H9 (cell line): ENCODE measurements around the gene OBSL1. TPM values are rescaled to one million over a fixed set of nuclear protein-coding genes. Genes with fewer than 3 reads are reported as not detected.

Experiments
- DNase-seq: peaks from one replicate; pipeline ENCODE4 v3.0.0-alpha.2; 2017
- H2AFZ ChIP-seq: one replicate; pipeline ENCODE4 v1.6.1; 2013; ENCODE audit warnings: mild to moderate bottlenecking, low read length, control low read depth, moderate library complexity
- H2AK5ac ChIP-seq: 2 replicates; pipeline ENCODE4 v1.6.1; 2013; ENCODE audit warnings: low read length, control low read depth, mixed read lengths; ENCODE audit not compliant: insufficient read length
- H2BK120ac ChIP-seq: one replicate; pipeline ENCODE4 v1.6.1; 2013; ENCODE audit warnings: low read depth, mild to moderate bottlenecking, low read length, control low read depth, inconsistent platforms; ENCODE audit not compliant: poor library complexity, severe bottlenecking
- H2BK12ac ChIP-seq: 2 replicates; pipeline ENCODE4 v1.6.1; 2013; ENCODE audit warnings: low read length, control low read depth, mixed read lengths, low read depth; ENCODE audit not compliant: insufficient read length
- H2BK15ac ChIP-seq: 2 replicates; pipeline ENCODE4 v1.6.1; 2013; ENCODE audit warnings: low read depth, low read length, control low read depth
- H2BK20ac ChIP-seq: one replicate; pipeline ENCODE4 v1.6.1; 2013; ENCODE audit warnings: low read depth, mild to moderate bottlenecking, low read length, control low read depth, inconsistent platforms; ENCODE audit not compliant: poor library complexity, severe bottlenecking
- H2BK5ac ChIP-seq: 2 replicates; pipeline ENCODE4 v1.6.1; 2013; ENCODE audit warnings: low read length, control low read depth, mixed read lengths; ENCODE audit not compliant: insufficient read length
- H3K14ac ChIP-seq: 2 replicates; pipeline ENCODE4 v1.6.1; 2013; ENCODE audit warnings: low read length, control low read depth; ENCODE audit not compliant: insufficient read depth
- H3K18ac ChIP-seq: 2 replicates; pipeline ENCODE4 v1.6.1; 2013; ENCODE audit warnings: low read depth, mild to moderate bottlenecking, mixed read lengths, low read length, control low read depth; ENCODE audit not compliant: insufficient read length
- H3K23ac ChIP-seq: 2 replicates; pipeline ENCODE4 v1.6.1; 2013; ENCODE audit warnings: low read length, control low read depth, mixed read lengths, low read depth; ENCODE audit not compliant: insufficient read length
- H3K23me2 ChIP-seq: 2 replicates; pipeline ENCODE4 v1.6.1; 2013; ENCODE audit warnings: low read depth, mild to moderate bottlenecking, mixed read lengths, low read length, control low read depth; ENCODE audit not compliant: insufficient read length, poor library complexity, severe bottlenecking
- H3K27ac ChIP-seq: 2 replicates; pipeline ENCODE4 v1.5.1; 2013; ENCODE audit warnings: low read length, control low read depth, mixed read lengths, low read depth; ENCODE audit not compliant: insufficient read length
- H3K27me3 ChIP-seq: 2 replicates; pipeline ENCODE4 v1.6.1; 2013; ENCODE audit warnings: low read length, control low read depth, inconsistent platforms; ENCODE audit not compliant: insufficient read depth
- H3K4ac ChIP-seq: 2 replicates; pipeline ENCODE4 v1.6.1; 2013; ENCODE audit warnings: low read depth, mild to moderate bottlenecking, control low read depth, inconsistent platforms, low read length, moderate library complexity
- H3K4me1 ChIP-seq: 2 replicates; pipeline ENCODE4 v1.6.1; 2013; ENCODE audit warnings: low read length, control low read depth, inconsistent platforms; ENCODE audit not compliant: insufficient read depth
- H3K4me2 ChIP-seq: 2 replicates; pipeline ENCODE4 v1.6.1; 2013; ENCODE audit warnings: low read length, control low read depth, mixed read lengths; ENCODE audit not compliant: insufficient read length, insufficient read depth
- H3K56ac ChIP-seq: 2 replicates; pipeline ENCODE4 v1.6.1; 2013; ENCODE audit warnings: low read depth, mild to moderate bottlenecking, mixed read lengths, low read length, control low read depth; ENCODE audit not compliant: insufficient read length
- H3K79me1 ChIP-seq: 2 replicates; pipeline ENCODE4 v1.6.1; 2013; ENCODE audit warnings: low read depth, mild to moderate bottlenecking, moderate library complexity, low read length, control low read depth, inconsistent platforms; ENCODE audit not compliant: insufficient read depth, poor library complexity, severe bottlenecking
- H3K79me2 ChIP-seq: 2 replicates; pipeline ENCODE4 v1.6.1; 2013; ENCODE audit warnings: low read length, control low read depth, inconsistent platforms; ENCODE audit not compliant: insufficient read depth
- H3K9ac ChIP-seq: 2 replicates; pipeline ENCODE4 v1.6.1; 2013; ENCODE audit warnings: low read length, control low read depth, mixed read lengths; ENCODE audit not compliant: insufficient read length; ENCODE audit errors: extremely low read depth
- H3K9me3 ChIP-seq: one replicate; pipeline ENCODE4 v1.6.1; 2013; ENCODE audit warnings: low read depth, low read length, inconsistent platforms; ENCODE audit not compliant: control insufficient read depth
- H3T11ph ChIP-seq: one replicate; pipeline ENCODE4 v1.6.1; 2013; ENCODE audit warnings: mild to moderate bottlenecking, low read length, control low read depth, inconsistent platforms
- H4K20me1 ChIP-seq: one replicate; pipeline ENCODE4 v1.6.1; 2013; ENCODE audit not compliant: control insufficient read depth, insufficient read length, insufficient read depth
- H4K5ac ChIP-seq: 2 replicates; pipeline ENCODE4 v1.6.1; 2013; ENCODE audit warnings: low read depth, mild to moderate bottlenecking, mixed read lengths, low read length, control low read depth; ENCODE audit not compliant: insufficient read length
- H4K8ac ChIP-seq: replicated peaks from 2 replicates; pipeline ENCODE4 v1.6.1; 2013; ENCODE audit warnings: low read length, control low read depth, mixed read lengths, low read depth; ENCODE audit not compliant: insufficient read length
- H4K91ac ChIP-seq: 2 replicates; pipeline ENCODE4 v1.6.1; 2013; ENCODE audit warnings: low read depth, mild to moderate bottlenecking, moderate library complexity, mixed read lengths, low read length, control low read depth; ENCODE audit not compliant: insufficient read length
- H3K27ac Mint-ChIP-seq, 3 experiments: 2 replicates in 2 of 3; 3 replicates in 1 of 3; pipeline ENCODE4 v1.8.0; 2020 to 2021; ENCODE audit warnings: mixed read lengths in 3 of 3, mild to moderate bottlenecking in 1 of 3, moderate library complexity in 1 of 3
- H3K27me3 Mint-ChIP-seq: 2 replicates; pipeline ENCODE4 v1.8.0; 2021; ENCODE audit warnings: low read depth, mild to moderate bottlenecking, moderate library complexity, mixed read lengths
- H3K36me3 Mint-ChIP-seq, 3 experiments: 2 replicates in 2 of 3; 3 replicates in 1 of 3; pipeline ENCODE4 v1.8.0; 2020 to 2021; ENCODE audit warnings: low read depth in 3 of 3, mixed read lengths in 3 of 3; ENCODE audit not compliant: insufficient read depth in 1 of 3
- H3K4me1 Mint-ChIP-seq, 2 experiments: 2 replicates each; pipeline ENCODE4 v1.8.0; 2020; ENCODE audit warnings: mixed read lengths in 2 of 2
- H3K4me3 Mint-ChIP-seq, 2 experiments: 2 replicates in 1 of 2; 3 replicates in 1 of 2; pipeline ENCODE4 v1.8.0; 2020 to 2021; ENCODE audit warnings: mild to moderate bottlenecking in 2 of 2, mixed read lengths in 2 of 2, moderate library complexity in 1 of 2
- H3K9me3 Mint-ChIP-seq, 2 experiments: 2 replicates in 1 of 2; 3 replicates in 1 of 2; pipeline ENCODE4 v1.8.0; 2020; ENCODE audit warnings: mild to moderate bottlenecking in 2 of 2, mixed read lengths in 2 of 2, moderate library complexity in 1 of 2
- CTCF ChIP-seq: fragments of 200-600 bp; sonication (generic); conservative IDR thresholded peaks from 3 replicates; pipeline ENCODE4 v1.8.0; 2021; ENCODE audit warnings: antibody characterized with exemption, mild to moderate bottlenecking
- WGBS: extraction: QIAGEN DNeasy Blood & Tissue Kit; methylation state at CpG from one replicate; pipeline ENCODE4 v1.1.7; 2013; ENCODE audit warnings: missing lambda C conversion rate, low lambda C conversion rate, mixed read lengths; ENCODE audit not compliant: insufficient read length; ENCODE audit errors: extremely low coverage; 5-methylcytosine and 5-hydroxymethylcytosine counted together
- total RNA-seq: library from RNA; stranded (reverse); gene quantifications from 2 replicates; pipeline ENCODE4 v1.2.1, GENCODE V29; 2021

The OBSL1 gene
- total RNA-seq, 1 experiment from 2014 or later, result 140 TPM

GRCh38 chr2:219565130-219566080 lies 5.9 kb downstream of the OBSL1 start:
- peaks cover 22% of the 10 kb centered on the region; the same call in 1 of the 2 replicates for H3K4me1 ChIP-seq
- peak overlapping the region; percentile 20 for H3K4me2 ChIP-seq
- no peak overlapping the region for H3T11ph ChIP-seq
- no peaks in the 10 kb centered on the region for H3K9me3 ChIP-seq
- peak overlapping the region; percentile 7 for H2BK12ac ChIP-seq
- peak overlapping the region; percentile 89 for H3K27ac ChIP-seq
- TF ChIP-seq CTCF, result no peak
- H3K56ac ChIP-seq, result no peak overlapping the region
- no CpG with 5 or more reads among the region's 21 CpGs for WGBS
- H2AFZ ChIP-seq, result no peak overlapping the region
- peak overlapping the region; percentile 17 for H3K9ac ChIP-seq
- H2BK5ac ChIP-seq, result peak overlapping the region; percentile 8
- H3K36me3 Mint-ChIP-seq, result peaks cover 49 to 81% (median 68%) of the 10 kb centered on the region in 3 experiments
- H2AK5ac ChIP-seq, result no peak overlapping the region
- H3K27me3 Mint-ChIP-seq, result peaks cover 5% of the 10 kb centered on the region
- H3K4ac ChIP-seq, result no peak overlapping the region
- peak overlapping the region; percentile 46 to 71 for H3K4me3 Mint-ChIP-seq
- H2BK20ac ChIP-seq, result no peak overlapping the region
- peaks cover 78 to 81% of the 10 kb centered on the region in 2 experiments for H3K4me1 Mint-ChIP-seq
- H4K5ac ChIP-seq, result no peak overlapping the region
- no peak overlapping the region for H2BK15ac ChIP-seq
- H3K23me2 ChIP-seq, result peaks cover 3% of the 10 kb centered on the region
- H3K14ac ChIP-seq, result peak overlapping the region; percentile 36; the same call in 1 of the 2 replicates
- peak overlapping the region; percentile 99 for H3K27ac Mint-ChIP-seq
- H4K91ac ChIP-seq, result no peak overlapping the region
- H3K79me2 ChIP-seq, result no peaks in the 10 kb centered on the region
- peak; percentile 91 for DNase-seq
- no peaks in the 10 kb centered on the region; a peak in 2 of 5 replicates for H3K9me3 Mint-ChIP-seq
- H3K23ac ChIP-seq, result no peak overlapping the region
- no peak overlapping the region for H4K8ac ChIP-seq
- H3K79me1 ChIP-seq, result no peaks in the 10 kb centered on the region
- H2BK120ac ChIP-seq, result no peak overlapping the region
- peak overlapping the region; percentile 36 for H3K18ac ChIP-seq
- no peaks in the 10 kb centered on the region for H4K20me1 ChIP-seq
- no peaks in the 10 kb centered on the region; the same call in 1 of the 2 replicates for H3K27me3 ChIP-seq
